GM23338 (cell line): Measurements from ENCODE around the gene MMP1. TPM values are rescaled to one million over a fixed set of nuclear protein-coding genes. Genes with fewer than 3 reads are reported as not detected.

ENCODE experiments used
- ATAC-seq: fragments of 200-7000 bp; cut with Tn5 transposase; 3 replicates; pipeline ENCODE4 v1.9.1; 2020
- DNase-seq: peaks from one replicate; pipeline ENCODE4 v3.0.0-alpha.2; 2015; ENCODE audit warnings: low spot score
- H2AFZ ChIP-seq: fragments of 200-600 bp; sonication (generic); 2 replicates; pipeline ENCODE4 v1.8.0; 2016; ENCODE audit warnings: antibody characterized with exemption, mild to moderate bottlenecking, moderate library complexity
- H3F3A ChIP-seq: fragments of 200-600 bp; sonication (generic); replicated peaks from 2 replicates; pipeline ENCODE4 v1.8.0; 2017; ENCODE audit warnings: antibody characterized with exemption, mixed run types, low read depth
- H3K27ac ChIP-seq: fragments of 200-600 bp; sonication (generic); 2 replicates; pipeline ENCODE4 v1.6.1; 2016; ENCODE audit warnings: low read depth
- H3K27me3 ChIP-seq: fragments of 200-600 bp; sonication (generic); 2 replicates; pipeline ENCODE4 v1.8.0; 2016; ENCODE audit warnings: mild to moderate bottlenecking, mixed run types, moderate library complexity; ENCODE audit not compliant: insufficient read depth
- H3K36me3 ChIP-seq: fragments of 200-600 bp; sonication (generic); 2 replicates; pipeline ENCODE4 v1.8.0; 2016; ENCODE audit warnings: mild to moderate bottlenecking; ENCODE audit not compliant: insufficient read depth
- H3K4me1 ChIP-seq: fragments of 200-600 bp; sonication (generic); 2 replicates; pipeline ENCODE4 v1.8.0; 2016; ENCODE audit warnings: mild to moderate bottlenecking, moderate library complexity; ENCODE audit not compliant: insufficient read depth
- H3K4me2 ChIP-seq: fragments of 200-600 bp; sonication (generic); 2 replicates; pipeline ENCODE4 v1.7.1; 2017; ENCODE audit warnings: mixed run types
- H3K4me3 ChIP-seq: fragments of 200-600 bp; sonication (generic); 2 replicates; pipeline ENCODE4 v1.6.1; 2016; ENCODE audit warnings: mixed run types
- H3K79me2 ChIP-seq: fragments of 200-600 bp; sonication (generic); replicated peaks from 2 replicates; pipeline ENCODE4 v1.8.0; 2017; ENCODE audit warnings: mild to moderate bottlenecking; ENCODE audit not compliant: insufficient read depth
- H3K9me2 ChIP-seq: fragments of 200-600 bp; sonication (generic); 2 replicates; pipeline ENCODE4 v1.8.0; 2017; ENCODE audit not compliant: insufficient read depth
- H4K20me1 ChIP-seq: fragments of 200-600 bp; sonication (generic); replicated peaks from 2 replicates; pipeline ENCODE4 v1.8.0; 2017; ENCODE audit warnings: mild to moderate bottlenecking; ENCODE audit not compliant: insufficient read depth
- H3K27ac Mint-ChIP-seq: 2 replicates; pipeline ENCODE4 v1.8.0; 2020; ENCODE audit warnings: inconsistent platforms, mild to moderate bottlenecking, moderate library complexity, mixed read lengths
- H3K27me3 Mint-ChIP-seq: 3 replicates; pipeline ENCODE4 v1.8.0; 2022; ENCODE audit warnings: low read depth, mild to moderate bottlenecking, moderate library complexity, mixed read lengths, inconsistent platforms; ENCODE audit not compliant: insufficient read depth, poor library complexity
- H3K36me3 Mint-ChIP-seq: 3 replicates; pipeline ENCODE4 v1.8.0; 2021; ENCODE audit warnings: low read depth, mild to moderate bottlenecking, inconsistent platforms, moderate library complexity, mixed read lengths
- H3K4me1 Mint-ChIP-seq: 3 replicates; pipeline ENCODE4 v1.8.0; 2020; ENCODE audit warnings: mild to moderate bottlenecking, inconsistent platforms, mixed read lengths
- H3K4me3 Mint-ChIP-seq: 3 replicates; pipeline ENCODE4 v1.8.0; 2021; ENCODE audit warnings: moderate library complexity, mild to moderate bottlenecking, inconsistent platforms, mixed read lengths
- H3K9me3 Mint-ChIP-seq: 3 replicates; pipeline ENCODE4 v1.8.0; 2020; ENCODE audit warnings: moderate library complexity, mild to moderate bottlenecking, inconsistent platforms, mixed read lengths
- CREB1 ChIP-seq: fragments of 250-450 bp; sonication (Bioruptor Pico); IDR thresholded peaks from 2 replicates; pipeline ENCODE4 v1.5.0; 2020; ENCODE audit warnings: low read depth, mild to moderate bottlenecking, moderate library complexity
- CTCF ChIP-seq, 2 experiments: fragments of 200-600 bp in 1 of 2; sonication (generic) in 1 of 2; conservative IDR thresholded peaks; 2 replicates each; pipeline versions ENCODE4 v1.5.1 to v1.6.1; 2016 to 2017; ENCODE audit warnings: antibody characterized with exemption in 2 of 2, low read depth in 2 of 2, mild to moderate bottlenecking in 2 of 2, moderate library complexity in 1 of 2
- ETS1 ChIP-seq: IDR thresholded peaks from 2 replicates; pipeline ENCODE4 v1.6.1; 2016; ENCODE audit warnings: antibody characterized with exemption
- EZH2 ChIP-seq: fragments of 200-600 bp; sonication (generic); IDR thresholded peaks from one replicate; pipeline ENCODE4 v1.8.0; 2017; ENCODE audit warnings: antibody characterized with exemption, mild to moderate bottlenecking, low read depth; ENCODE audit not compliant: unreplicated experiment
- EZH2phosphoT487 ChIP-seq: fragments of 200-600 bp; sonication (generic); IDR thresholded peaks from one replicate; pipeline ENCODE4 v1.8.1; 2018; ENCODE audit warnings: antibody characterized with exemption; ENCODE audit not compliant: unreplicated experiment
- JUNB ChIP-seq: IDR thresholded peaks from one replicate; pipeline ENCODE4 v1.6.1; 2016; ENCODE audit warnings: antibody characterized with exemption; ENCODE audit not compliant: unreplicated experiment
- NANOG ChIP-seq: IDR thresholded peaks from 2 replicates; pipeline ENCODE4 v1.6.1; 2016; ENCODE audit warnings: antibody characterized with exemption, borderline replicate concordance
- POLR2AphosphoS5 ChIP-seq: IDR thresholded peaks from 2 replicates; pipeline ENCODE4 v1.6.1; 2016; ENCODE audit warnings: antibody characterized with exemption, low read depth
- STAT1 ChIP-seq: IDR thresholded peaks from one replicate; pipeline ENCODE4 v1.6.1; 2016; ENCODE audit warnings: antibody characterized with exemption; ENCODE audit not compliant: unreplicated experiment
- ZNF114 ChIP-seq: fragments of 250-450 bp; sonication (Bioruptor Pico); IDR thresholded peaks from 2 replicates; pipeline ENCODE4 v1.5.0; 2020; ENCODE audit warnings: mild to moderate bottlenecking, moderate library complexity
- ZNF331 ChIP-seq: fragments of 250-450 bp; sonication (Bioruptor Pico); IDR thresholded peaks from 2 replicates; pipeline ENCODE4 v1.5.0; 2020; ENCODE audit warnings: low read depth, mild to moderate bottlenecking, moderate library complexity
- polyA plus RNA-seq: library from polyadenylated mRNA; unstranded; fragments of >200 nt; fragmentation: Nextera tagmentation; extraction: Ambion mirVana; gene quantifications from 2 replicates; pipeline ENCODE4 v1.2.1, GENCODE V29; 2016
- total RNA-seq: library from RNA; depleted of rRNA; stranded (reverse); fragments of >200 nt; shearing (Covaris generic); gene quantifications from 2 replicates; pipeline ENCODE4 v1.2.3, GENCODE V29; 2014
- TF ChIP-seq, protein P1 (sequence below): fragments of 250-450 bp; sonication (Bioruptor Pico); IDR thresholded peaks from 2 replicates; pipeline ENCODE4 v1.5.0; 2020; ENCODE audit warnings: mild to moderate bottlenecking, moderate library complexity
- TF ChIP-seq, protein P2 (sequence below): IDR thresholded peaks from one replicate; pipeline ENCODE4 v1.6.1; 2018; ENCODE audit warnings: antibody characterized with exemption; ENCODE audit not compliant: unreplicated experiment

The MMP1 gene
- total and polyA plus RNA-seq, 2 experiments from 2014 or later = not detected

DNA sequence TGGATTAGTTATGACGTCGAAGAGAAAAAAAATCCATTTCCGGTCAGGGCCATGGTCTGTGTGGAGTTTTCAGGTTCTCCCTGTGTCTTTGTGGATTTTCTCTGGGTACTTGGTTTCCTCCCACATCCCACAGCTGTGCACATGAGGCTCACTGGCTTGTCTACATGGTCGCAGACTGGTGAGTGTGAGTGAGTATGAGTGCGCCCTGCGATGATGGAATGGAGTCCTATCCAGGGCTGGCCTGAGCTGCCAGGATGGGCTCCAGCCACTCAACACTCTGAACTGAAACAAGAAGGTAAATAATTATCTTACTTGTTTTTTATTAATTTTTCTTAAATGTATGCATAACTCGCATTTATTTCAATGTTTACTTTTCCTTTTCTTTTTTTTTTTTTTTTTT lies 34.7 kb upstream of the MMP1 start:
- H3K27ac Mint-ChIP-seq = no peak overlapping the region
- peaks cover 29% of the 10 kb centered on the region for H3K4me1 Mint-ChIP-seq
- H2AFZ ChIP-seq = no peak overlapping the region
- no peak for TF ChIP-seq JUNB
- no peak for TF ChIP-seq POLR2AphosphoS5
- no peak for TF ChIP-seq STAT1
- no peak for TF ChIP-seq NANOG
- no peak for TF ChIP-seq ETS1
- no peak for TF ChIP-seq CTCF (conservative IDR thresholded peaks at IDR 0.05; ENCODE audit: low read depth in 2 of 2)
- TF ChIP-seq EZH2 = no peak
- TF ChIP-seq, protein P1, sequence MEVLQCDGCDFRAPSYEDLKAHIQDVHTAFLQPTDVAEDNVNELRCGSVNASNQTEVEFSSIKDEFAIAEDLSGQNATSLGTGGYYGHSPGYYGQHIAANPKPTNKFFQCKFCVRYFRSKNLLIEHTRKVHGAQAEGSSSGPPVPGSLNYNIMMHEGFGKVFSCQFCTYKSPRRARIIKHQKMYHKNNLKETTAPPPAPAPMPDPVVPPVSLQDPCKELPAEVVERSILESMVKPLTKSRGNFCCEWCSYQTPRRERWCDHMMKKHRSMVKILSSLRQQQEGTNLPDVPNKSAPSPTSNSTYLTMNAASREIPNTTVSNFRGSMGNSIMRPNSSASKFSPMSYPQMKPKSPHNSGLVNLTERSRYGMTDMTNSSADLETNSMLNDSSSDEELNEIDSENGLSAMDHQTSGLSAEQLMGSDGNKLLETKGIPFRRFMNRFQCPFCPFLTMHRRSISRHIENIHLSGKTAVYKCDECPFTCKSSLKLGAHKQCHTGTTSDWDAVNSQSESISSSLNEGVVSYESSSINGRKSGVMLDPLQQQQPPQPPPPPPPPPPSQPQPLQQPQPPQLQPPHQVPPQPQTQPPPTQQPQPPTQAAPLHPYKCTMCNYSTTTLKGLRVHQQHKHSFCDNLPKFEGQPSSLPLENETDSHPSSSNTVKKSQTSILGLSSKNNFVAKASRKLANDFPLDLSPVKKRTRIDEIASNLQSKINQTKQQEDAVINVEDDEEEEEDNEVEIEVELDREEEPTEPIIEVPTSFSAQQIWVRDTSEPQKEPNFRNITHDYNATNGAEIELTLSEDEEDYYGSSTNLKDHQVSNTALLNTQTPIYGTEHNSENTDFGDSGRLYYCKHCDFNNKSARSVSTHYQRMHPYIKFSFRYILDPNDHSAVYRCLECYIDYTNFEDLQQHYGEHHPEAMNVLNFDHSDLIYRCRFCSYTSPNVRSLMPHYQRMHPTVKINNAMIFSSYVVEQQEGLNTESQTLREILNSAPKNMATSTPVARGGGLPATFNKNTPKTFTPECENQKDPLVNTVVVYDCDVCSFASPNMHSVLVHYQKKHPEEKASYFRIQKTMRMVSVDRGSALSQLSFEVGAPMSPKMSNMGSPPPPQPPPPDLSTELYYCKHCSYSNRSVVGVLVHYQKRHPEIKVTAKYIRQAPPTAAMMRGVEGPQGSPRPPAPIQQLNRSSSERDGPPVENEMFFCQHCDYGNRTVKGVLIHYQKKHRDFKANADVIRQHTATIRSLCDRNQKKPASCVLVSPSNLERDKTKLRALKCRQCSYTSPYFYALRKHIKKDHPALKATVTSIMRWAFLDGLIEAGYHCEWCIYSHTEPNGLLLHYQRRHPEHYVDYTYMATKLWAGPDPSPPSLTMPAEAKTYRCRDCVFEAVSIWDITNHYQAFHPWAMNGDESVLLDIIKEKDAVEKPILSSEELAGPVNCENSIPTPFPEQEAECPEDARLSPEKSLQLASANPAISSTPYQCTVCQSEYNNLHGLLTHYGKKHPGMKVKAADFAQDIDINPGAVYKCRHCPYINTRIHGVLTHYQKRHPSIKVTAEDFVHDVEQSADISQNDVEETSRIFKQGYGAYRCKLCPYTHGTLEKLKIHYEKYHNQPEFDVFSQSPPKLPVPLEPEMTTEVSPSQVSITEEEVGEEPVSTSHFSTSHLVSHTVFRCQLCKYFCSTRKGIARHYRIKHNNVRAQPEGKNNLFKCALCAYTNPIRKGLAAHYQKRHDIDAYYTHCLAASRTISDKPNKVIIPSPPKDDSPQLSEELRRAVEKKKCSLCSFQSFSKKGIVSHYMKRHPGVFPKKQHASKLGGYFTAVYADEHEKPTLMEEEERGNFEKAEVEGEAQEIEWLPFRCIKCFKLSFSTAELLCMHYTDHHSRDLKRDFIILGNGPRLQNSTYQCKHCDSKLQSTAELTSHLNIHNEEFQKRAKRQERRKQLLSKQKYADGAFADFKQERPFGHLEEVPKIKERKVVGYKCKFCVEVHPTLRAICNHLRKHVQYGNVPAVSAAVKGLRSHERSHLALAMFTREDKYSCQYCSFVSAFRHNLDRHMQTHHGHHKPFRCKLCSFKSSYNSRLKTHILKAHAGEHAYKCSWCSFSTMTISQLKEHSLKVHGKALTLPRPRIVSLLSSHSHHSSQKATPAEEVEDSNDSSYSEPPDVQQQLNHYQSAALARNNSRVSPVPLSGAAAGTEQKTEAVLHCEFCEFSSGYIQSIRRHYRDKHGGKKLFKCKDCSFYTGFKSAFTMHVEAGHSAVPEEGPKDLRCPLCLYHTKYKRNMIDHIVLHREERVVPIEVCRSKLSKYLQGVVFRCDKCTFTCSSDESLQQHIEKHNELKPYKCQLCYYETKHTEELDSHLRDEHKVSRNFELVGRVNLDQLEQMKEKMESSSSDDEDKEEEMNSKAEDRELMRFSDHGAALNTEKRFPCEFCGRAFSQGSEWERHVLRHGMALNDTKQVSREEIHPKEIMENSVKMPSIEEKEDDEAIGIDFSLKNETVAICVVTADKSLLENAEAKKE (CRISPR knock-in tag) = no peak
- TF ChIP-seq CREB1 (CRISPR knock-in tag) = no peak
- TF ChIP-seq, protein P2, sequence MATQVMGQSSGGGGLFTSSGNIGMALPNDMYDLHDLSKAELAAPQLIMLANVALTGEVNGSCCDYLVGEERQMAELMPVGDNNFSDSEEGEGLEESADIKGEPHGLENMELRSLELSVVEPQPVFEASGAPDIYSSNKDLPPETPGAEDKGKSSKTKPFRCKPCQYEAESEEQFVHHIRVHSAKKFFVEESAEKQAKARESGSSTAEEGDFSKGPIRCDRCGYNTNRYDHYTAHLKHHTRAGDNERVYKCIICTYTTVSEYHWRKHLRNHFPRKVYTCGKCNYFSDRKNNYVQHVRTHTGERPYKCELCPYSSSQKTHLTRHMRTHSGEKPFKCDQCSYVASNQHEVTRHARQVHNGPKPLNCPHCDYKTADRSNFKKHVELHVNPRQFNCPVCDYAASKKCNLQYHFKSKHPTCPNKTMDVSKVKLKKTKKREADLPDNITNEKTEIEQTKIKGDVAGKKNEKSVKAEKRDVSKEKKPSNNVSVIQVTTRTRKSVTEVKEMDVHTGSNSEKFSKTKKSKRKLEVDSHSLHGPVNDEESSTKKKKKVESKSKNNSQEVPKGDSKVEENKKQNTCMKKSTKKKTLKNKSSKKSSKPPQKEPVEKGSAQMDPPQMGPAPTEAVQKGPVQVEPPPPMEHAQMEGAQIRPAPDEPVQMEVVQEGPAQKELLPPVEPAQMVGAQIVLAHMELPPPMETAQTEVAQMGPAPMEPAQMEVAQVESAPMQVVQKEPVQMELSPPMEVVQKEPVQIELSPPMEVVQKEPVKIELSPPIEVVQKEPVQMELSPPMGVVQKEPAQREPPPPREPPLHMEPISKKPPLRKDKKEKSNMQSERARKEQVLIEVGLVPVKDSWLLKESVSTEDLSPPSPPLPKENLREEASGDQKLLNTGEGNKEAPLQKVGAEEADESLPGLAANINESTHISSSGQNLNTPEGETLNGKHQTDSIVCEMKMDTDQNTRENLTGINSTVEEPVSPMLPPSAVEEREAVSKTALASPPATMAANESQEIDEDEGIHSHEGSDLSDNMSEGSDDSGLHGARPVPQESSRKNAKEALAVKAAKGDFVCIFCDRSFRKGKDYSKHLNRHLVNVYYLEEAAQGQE = no peak
- TF ChIP-seq EZH2phosphoT487 = no peak
- TF ChIP-seq ZNF331 (CRISPR knock-in tag) = no peak
- no peak for TF ChIP-seq ZNF114
- H3K36me3 Mint-ChIP-seq = no peaks in the 10 kb centered on the region
- no peak overlapping the region for H3K4me3 Mint-ChIP-seq
- no peak for ATAC-seq
- no peak overlapping the region for H3K4me2 ChIP-seq
- no peaks in the 10 kb centered on the region for H3K79me2 ChIP-seq
- H4K20me1 ChIP-seq = no peaks in the 10 kb centered on the region
- no peak overlapping the region for H3K27ac ChIP-seq
- H3K4me3 ChIP-seq = no peak overlapping the region
- no peaks in the 10 kb centered on the region for H3K27me3 ChIP-seq
- H3F3A ChIP-seq = no peaks in the 10 kb centered on the region
- no peaks in the 10 kb centered on the region for H3K27me3 Mint-ChIP-seq
- H3K36me3 ChIP-seq = no peaks in the 10 kb centered on the region
- DNase-seq = no peak
- H3K9me3 Mint-ChIP-seq = no peaks in the 10 kb centered on the region
- peaks cover 18% of the 10 kb centered on the region for H3K4me1 ChIP-seq
- no peaks in the 10 kb centered on the region for H3K9me2 ChIP-seq
